K562 (cell line): ENCODE measurements around the gene NRN1L. TPM values are rescaled to one million over a fixed set of nuclear protein-coding genes. Genes with fewer than 3 reads are reported as not detected.

Experiments used
- BCOR ChIP-seq: fragments of 450-650 bp; IDR thresholded peaks from 2 replicates; pipeline ENCODE4 v1.6.1; 2016
- C11orf30 ChIP-seq: fragments of 450-650 bp; IDR thresholded peaks from 2 replicates; pipeline ENCODE4 v1.6.1; 2016; ENCODE audit warnings: low read depth, mild to moderate bottlenecking
- DMBX1 ChIP-seq: fragments of 250-450 bp; sonication (Bioruptor Pico); IDR thresholded peaks from 2 replicates; pipeline ENCODE4 v1.8.0; 2022; ENCODE audit warnings: inconsistent platforms, mild to moderate bottlenecking, moderate library complexity, borderline replicate concordance
- FOXA3 ChIP-seq, 2 experiments: fragments of 450-650 bp in 1 of 2; sonication (generic) in 1 of 2; formaldehyde crosslinking; IDR thresholded peaks in 1 of 2; conservative IDR thresholded peaks in 1 of 2; 2 replicates each; pipeline versions ENCODE4 v1.4.0 to v1.8.0; 2020 to 2022; ENCODE audit warnings: mild to moderate bottlenecking in 2 of 2, missing genetic modification reagents in 1 of 2
- FOXJ3 ChIP-seq: sonication (generic); formaldehyde crosslinking; IDR thresholded peaks from 2 replicates; pipeline ENCODE4 v1.4.0; 2020; ENCODE audit warnings: mild to moderate bottlenecking, missing genetic modification reagents
- GTF2F1 ChIP-seq: IDR thresholded peaks from 2 replicates; pipeline ENCODE4 v1.6.1; 2011; ENCODE audit warnings: low read depth, low read length, improper control_type of control experiment
- IRF9 ChIP-seq: fragments of 450-650 bp; IDR thresholded peaks from 2 replicates; pipeline ENCODE4 v1.6.1; 2016; ENCODE audit warnings: missing biosample characterization, missing genetic modification characterization
- KAT2B ChIP-seq: IDR thresholded peaks from one replicate; pipeline ENCODE4 v1.6.1; 2012; ENCODE audit warnings: low read depth, mild to moderate bottlenecking, control low read depth, inconsistent platforms, low read length, moderate library complexity
- MCM2 ChIP-seq: fragments of 450-650 bp; IDR thresholded peaks from 2 replicates; pipeline ENCODE4 v1.6.1; 2017; ENCODE audit warnings: low read depth, mild to moderate bottlenecking
- MNT ChIP-seq, 2 experiments: fragments of 450-650 bp; conservative IDR thresholded peaks; 2 replicates each; pipeline ENCODE4 v1.6.1; 2017; ENCODE audit warnings: mild to moderate bottlenecking in 2 of 2, moderate library complexity in 2 of 2
- MXI1 ChIP-seq: IDR thresholded peaks from 2 replicates; pipeline ENCODE4 v1.6.1; 2011; ENCODE audit warnings: low read depth, mild to moderate bottlenecking, improper control_type of control experiment, low read length
- POLR2AphosphoS5 ChIP-seq: IDR thresholded peaks from 2 replicates; pipeline ENCODE4 v1.6.1; 2011; ENCODE audit warnings: mild to moderate bottlenecking, low read depth, low read length, moderate library complexity; ENCODE audit not compliant: control insufficient read depth, insufficient read depth
- RBM14 ChIP-seq: fragments of 200-400 bp; formaldehyde crosslinking; IDR thresholded peaks from 2 replicates; pipeline ENCODE4 v1.6.1; 2018; ENCODE audit warnings: low read depth, mild to moderate bottlenecking, low read length, moderate library complexity, borderline replicate concordance; ENCODE audit not compliant: insufficient read depth
- SIX5 ChIP-seq, 2 experiments: IDR thresholded peaks; 2 replicates each; pipeline ENCODE4 v1.6.1; 2011; ENCODE audit warnings: low read length in 2 of 2, borderline replicate concordance in 1 of 2, low read depth in 1 of 2, mild to moderate bottlenecking in 1 of 2, moderate library complexity in 1 of 2; ENCODE audit not compliant: insufficient read depth in 1 of 2
- THAP7 ChIP-seq: fragments of 250-450 bp; sonication (Bioruptor Pico); IDR thresholded peaks from 2 replicates; pipeline ENCODE4 v1.5.0; 2021
- ZBTB12 ChIP-seq: fragments of 250-450 bp; sonication (Bioruptor Pico); IDR thresholded peaks from 2 replicates; pipeline ENCODE4 v1.4.0; 2020
- ZBTB2 ChIP-seq: fragments of 450-650 bp; IDR thresholded peaks from 2 replicates; pipeline ENCODE4 v1.6.1; 2016; ENCODE audit warnings: antibody characterized with exemption
- ZBTB33 ChIP-seq: sonication (generic); formaldehyde crosslinking; IDR thresholded peaks from 2 replicates; pipeline ENCODE4 v1.8.1; 2023; ENCODE audit warnings: mild to moderate bottlenecking, missing genetic modification reagents
- ZNF586 ChIP-seq: fragments of 450-650 bp; formaldehyde crosslinking; conservative IDR thresholded peaks from 2 replicates; pipeline ENCODE4 v1.4.0; 2020; ENCODE audit warnings: mild to moderate bottlenecking, moderate library complexity
- polyA plus RNA-seq, 8 experiments: library from polyadenylated mRNA; depleted of rRNA in 4 of 8; stranded (reverse) in 5 of 8; unstranded in 3 of 8; fragments of >200 nt; fragmentation: Nextera tagmentation in 2 of 8; fragmentation: Illumina TruSeq in 1 of 8; extraction: Ambion mirVana in 2 of 8; extraction: Trizol in 1 of 8; gene quantifications; 2 replicates each; pipeline versions ENCODE4 v1.2.1 to v1.2.3, GENCODE V29; 2011 to 2014; ENCODE audit warnings: inconsistent platforms in 1 of 8, missing spikeins in 1 of 8
- total RNA-seq, 7 experiments: library from RNA; depleted of rRNA in 6 of 7; stranded (reverse); fragments of >200 nt in 6 of 7; fragmentation: Illumina TruSeq in 2 of 7; extraction: Trizol in 2 of 7; gene quantifications; 2 replicates each; pipeline versions ENCODE4 v1.2.1 to v1.2.3, GENCODE V29; 2011 to 2021; ENCODE audit warnings: low replicate concordance in 1 of 7

The NRN1L gene
- total and polyA plus RNA-seq, 9 of the 15 experiments (the other 6 are each of a cell fraction or from before 2014, with no cell fraction given) = 0.22 to 0.86 (median 0.61) TPM; not detected in 5

GRCh38 chr16:67847064-67847861, 37.4 kb upstream of the NRN1L start, which contains the start of gene CENPT (continued):
- TF ChIP-seq MNT (conservative IDR thresholded peaks at IDR 0.05) = peak; percentile 55 to 64; a peak in 2 of 4 replicates
- no peak for TF ChIP-seq ZNF586 (CRISPR knock-in tag)
- TF ChIP-seq DMBX1 (CRISPR knock-in tag) = no peak
- no peak for TF ChIP-seq GTF2F1
- TF ChIP-seq RBM14 = no peak
- TF ChIP-seq IRF9 (tag) = no peak
- no peak for TF ChIP-seq KAT2B
- TF ChIP-seq MXI1 = peak; percentile 28; the same call in 1 of the 2 replicates
- TF ChIP-seq ZBTB33 (CRISPR knock-in tag) = no peak; the same call in 1 of the 2 replicates
- no peak for TF ChIP-seq ZBTB2
- no peak for TF ChIP-seq ZBTB12 (CRISPR knock-in tag)
- no peak for TF ChIP-seq C11orf30
- TF ChIP-seq BCOR = no peak
- TF ChIP-seq FOXA3 (CRISPR knock-in tag; conservative IDR thresholded peaks at IDR 0.05 in 1 of 2, IDR thresholded peaks at IDR 0.05 in 1 of 2) = no peak
- no peak for TF ChIP-seq THAP7 (CRISPR knock-in tag)
- no peak for TF ChIP-seq MCM2
- TF ChIP-seq SIX5 (IDR thresholded peaks at IDR 0.05; ENCODE audit: borderline replicate concordance in 1 of 2, insufficient read depth in 1 of 2, low read depth in 1 of 2, low read length in 2 of 2) = no peak
- no peak for TF ChIP-seq POLR2AphosphoS5
- no peak for TF ChIP-seq FOXJ3 (CRISPR knock-in tag)
